HEK293 (cell line): ENCODE results near the gene WNT2.

ENCODE experiments used
- HOXA7 ChIP-seq: sonication (generic); formaldehyde crosslinking; IDR thresholded peaks from 2 replicates; pipeline ENCODE4 v1.8.1; 2022; ENCODE audit warnings: missing genetic modification reagents, borderline replicate concordance
- ZNF112 ChIP-seq: fragments of 450-650 bp; formaldehyde crosslinking; IDR thresholded peaks from 2 replicates; pipeline ENCODE4 v1.5.0; 2017; ENCODE audit warnings: missing biosample characterization, missing genetic modification characterization

DNA sequence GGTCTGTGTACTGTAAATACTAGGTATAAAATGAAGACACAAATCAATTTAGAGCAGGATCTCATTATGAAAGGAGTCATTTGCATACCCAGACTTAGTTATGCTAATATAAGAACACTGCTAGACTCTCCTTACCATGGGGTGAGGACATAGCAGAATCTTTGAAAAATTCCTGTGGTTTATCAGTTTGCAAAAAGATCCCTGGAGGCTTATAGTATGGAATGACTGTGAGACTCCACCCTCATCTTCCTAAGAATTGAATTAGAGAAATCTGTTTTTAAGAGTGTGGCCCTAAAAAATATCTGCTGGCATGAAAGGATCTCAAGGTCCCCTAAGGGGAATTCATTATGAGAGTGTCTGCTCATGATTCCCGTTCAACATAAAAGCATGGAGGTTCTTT, 63.2 kb downstream of the WNT2 start:
- TF ChIP-seq ZNF112 (tag by site-specific recombination), result no peak
- no peak for TF ChIP-seq HOXA7 (CRISPR knock-in tag)
